ENCODE measurements around the gene HEATR5A. TPM values are rescaled to one million over a fixed set of nuclear protein-coding genes. Genes with fewer than 3 reads are reported as not detected.

HEATR5A gene
- total and polyA plus RNA-seq, 2 experiments from 2014 or later, result 23.2 to 31.7 TPM

- Histone ChIP-seq H3K27ac (no peak overlapping the region), H3K4me1 (ENCODE audit: low read depth) (no peaks in the 10 kb centered on the region), H3K27me3 (no peaks in the 10 kb centered on the region), H3K4me3 (no peak overlapping the region), H3K9me3 (ENCODE audit: low read depth) (no peaks in the 10 kb centered on the region), H3K36me3 (no peaks in the 10 kb centered on the region)
- no peak for DNase-seq (ENCODE audit: low read depth in 1 of 2, low spot score in 1 of 2)
- TF ChIP-seq CTCF (IDR thresholded peaks at IDR 0.05; ENCODE audit: low read depth, low read length), result no peak
Measured at GRCh38 chr14:31255286-31255685, 165.1 kb downstream of the HEATR5A start.

DNA sequence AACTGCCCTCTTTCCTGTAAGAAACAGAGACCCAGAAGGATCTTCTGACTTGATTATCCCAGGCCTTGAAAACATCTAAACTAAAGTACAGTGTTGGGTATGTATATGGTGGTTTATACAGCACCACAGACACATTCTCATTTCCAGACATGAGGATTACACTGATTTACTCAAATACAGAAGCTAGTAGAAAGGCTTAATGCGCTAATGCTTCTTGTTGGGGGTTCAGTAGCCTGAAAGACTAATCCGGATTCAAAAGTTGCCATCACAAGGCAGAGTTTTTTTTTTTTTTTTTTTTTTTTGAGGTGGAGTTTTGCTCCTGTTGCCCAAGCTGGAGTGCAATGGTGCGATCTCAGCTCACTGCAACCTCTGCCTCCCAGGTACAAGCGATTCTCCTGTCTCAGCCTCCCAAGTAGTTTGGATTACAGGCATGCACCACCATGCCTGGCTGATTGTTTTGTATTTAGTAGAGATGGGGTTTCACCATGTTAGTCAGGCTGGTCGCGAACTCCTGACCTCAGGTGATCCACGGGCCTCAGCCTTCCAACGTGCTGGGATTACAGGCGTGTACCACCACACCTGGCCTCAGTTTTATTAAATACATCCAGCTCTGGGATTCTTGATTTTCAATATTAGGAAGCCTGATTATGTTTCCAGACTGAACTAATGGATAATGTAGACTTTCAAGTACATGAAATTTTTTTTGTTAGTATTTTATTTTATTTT, 166.4 kb downstream of the HEATR5A start:
- Histone ChIP-seq H3K36me3 (no peaks in the 10 kb centered on the region), H3K9me3 (ENCODE audit: low read depth) (no peaks in the 10 kb centered on the region), H3K4me3 (no peak overlapping the region), H3K27me3 (no peaks in the 10 kb centered on the region), H3K4me1 (ENCODE audit: low read depth) (no peaks in the 10 kb centered on the region), H3K27ac (no peak overlapping the region)
- TF ChIP-seq CTCF (IDR thresholded peaks at IDR 0.05; ENCODE audit: low read depth, low read length), result no peak
- no peak for DNase-seq (ENCODE audit: low read depth in 1 of 2, low spot score in 1 of 2)

GRCh38 chr14:31252865-31253264, 167.5 kb downstream of the HEATR5A start:
- no peak overlapping the region for H3K4me3 ChIP-seq
- no peak for TF ChIP-seq CTCF (IDR thresholded peaks at IDR 0.05; ENCODE audit: low read depth, low read length)
- no peaks in the 10 kb centered on the region for H3K36me3 ChIP-seq
- DNase-seq (ENCODE audit: low read depth in 1 of 2, low spot score in 1 of 2), result no peak
- no peaks in the 10 kb centered on the region for H3K27me3 ChIP-seq
- no peak overlapping the region for H3K27ac ChIP-seq
- H3K9me3 ChIP-seq (ENCODE audit: low read depth), result no peaks in the 10 kb centered on the region
- no peaks in the 10 kb centered on the region for H3K4me1 ChIP-seq (ENCODE audit: low read depth)

DNA sequence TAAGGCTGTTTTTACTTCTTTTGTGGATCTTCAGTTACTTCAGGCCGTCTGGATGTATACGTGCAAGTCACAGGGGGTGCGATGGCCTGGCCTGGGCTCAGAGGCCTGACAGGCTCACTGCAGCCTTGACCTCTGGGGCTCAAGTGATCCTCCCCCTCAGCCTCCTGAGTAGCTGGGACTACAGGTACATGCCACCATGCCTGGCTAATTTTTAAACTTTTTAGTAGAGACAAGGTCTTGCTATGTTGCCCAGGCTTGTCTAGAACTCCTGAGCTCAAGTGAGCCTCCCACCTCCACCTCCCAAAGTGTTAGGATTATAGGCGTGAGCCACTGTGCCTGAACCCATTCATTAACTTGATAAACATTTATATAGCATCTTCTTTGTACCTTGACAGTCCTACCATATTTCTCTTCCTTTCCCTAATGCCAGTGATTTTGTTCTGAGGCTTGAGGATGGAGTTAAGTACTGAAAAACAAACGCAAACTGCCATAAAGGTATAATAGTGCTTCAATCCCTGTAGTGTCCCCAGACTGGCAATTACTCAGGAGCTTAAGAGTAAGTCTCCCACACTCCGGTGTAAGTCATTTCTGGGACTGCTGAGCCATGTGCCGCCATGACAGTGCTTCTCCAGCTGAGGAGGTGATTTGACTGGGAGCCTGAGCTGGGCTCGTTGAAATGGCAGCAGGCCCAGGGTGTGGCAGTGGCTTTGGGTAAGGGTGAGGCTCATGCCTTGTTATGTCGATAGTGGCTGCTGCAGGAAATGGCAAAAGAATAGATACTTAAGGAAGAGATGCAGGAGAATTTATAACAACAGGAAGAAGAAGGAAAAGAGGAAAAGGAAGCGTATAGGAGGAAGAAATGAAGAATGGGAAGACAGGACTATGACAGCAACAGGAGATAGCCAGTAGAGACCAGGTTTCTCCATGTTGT, 169.1 kb downstream of the HEATR5A start:
- no peaks in the 10 kb centered on the region for H3K36me3 ChIP-seq
- H3K27ac ChIP-seq, result no peak overlapping the region
- no peaks in the 10 kb centered on the region for H3K9me3 ChIP-seq (ENCODE audit: low read depth)
- H3K27me3 ChIP-seq, result no peaks in the 10 kb centered on the region
- no peak overlapping the region for H3K4me3 ChIP-seq
- no peaks in the 10 kb centered on the region for H3K4me1 ChIP-seq (ENCODE audit: low read depth)
- DNase-seq (ENCODE audit: low read depth in 1 of 2, low spot score in 1 of 2), result no peak
- TF ChIP-seq CTCF (IDR thresholded peaks at IDR 0.05; ENCODE audit: low read depth, low read length), result no peak

DNA sequence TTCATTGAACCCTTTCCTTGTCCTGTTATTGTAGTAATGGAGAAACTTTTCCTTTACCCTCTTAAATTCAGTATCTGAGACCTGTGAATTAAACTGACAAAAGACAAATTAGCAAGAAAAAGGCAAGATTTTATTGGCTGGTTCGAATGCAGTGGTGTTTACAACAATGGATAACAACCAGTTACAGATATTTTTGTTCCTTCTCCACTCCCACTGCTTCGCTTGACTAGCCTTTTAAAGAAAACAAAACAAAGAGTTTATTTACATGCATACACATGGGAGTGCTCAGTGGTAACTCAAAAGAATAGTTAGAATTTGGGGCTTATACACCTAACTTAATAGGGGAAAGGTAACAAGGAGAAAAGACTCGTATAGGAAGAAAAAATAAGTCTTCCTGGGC, 175.7 kb downstream of the HEATR5A start:
- Histone ChIP-seq H3K9me3 (ENCODE audit: low read depth) (no peaks in the 10 kb centered on the region), H3K4me3 (no peak overlapping the region), H3K27me3 (no peaks in the 10 kb centered on the region), H3K36me3 (no peaks in the 10 kb centered on the region), H3K4me1 (ENCODE audit: low read depth) (peaks cover 24% of the 10 kb centered on the region), H3K27ac (no peak overlapping the region)
- no peak for TF ChIP-seq CTCF (IDR thresholded peaks at IDR 0.05; ENCODE audit: low read depth, low read length)
- DNase-seq (ENCODE audit: low read depth in 1 of 2, low spot score in 1 of 2), result no peak

All from cardiac muscle cell (in vitro differentiated cells and primary cell).